CD14-positive monocyte (primary cell): Measurements from ENCODE around the gene AGAP1. TPM values are rescaled to one million over a fixed set of nuclear protein-coding genes. Genes with fewer than 3 reads are reported as not detected.
A peak's percentile ranks its signal among the peaks of the same experiment; 100 is the strongest.

Source experiments
- DNase-seq, 3 donors: peaks; one replicate each; pipeline ENCODE4 v3.0.0-alpha.2; 2011 to 2022
- H2AFZ ChIP-seq: 2 replicates; pipeline ENCODE4 v1.6.0; 2012; ENCODE audit warnings: mild to moderate bottlenecking, low read depth, low read length, inconsistent platforms; ENCODE audit not compliant: insufficient read depth, poor library complexity, severe bottlenecking
- H3K27ac ChIP-seq, 2 donors: 1 replicate in 1 of 2; 2 replicates in 1 of 2; pipeline ENCODE4 v1.5.1; 2012 to 2013; ENCODE audit warnings: low read length in 2 of 2, control low read depth in 1 of 2, inconsistent platforms in 1 of 2, low read depth in 1 of 2, mild to moderate bottlenecking in 1 of 2
- H3K27me3 ChIP-seq, 2 donors: one replicate each; pipeline versions ENCODE4 v1.6.0 to v1.6.1; 2011 to 2013; ENCODE audit warnings: low read length in 2 of 2; ENCODE audit not compliant: control insufficient read depth in 2 of 2, insufficient read depth in 2 of 2
- H3K36me3 ChIP-seq, 2 donors: replicated peaks in 1 of 2; 1 replicate in 1 of 2; 2 replicates in 1 of 2; pipeline versions ENCODE4 v1.5.1 to v1.6.1; 2012 to 2013; ENCODE audit warnings: low read length in 2 of 2, control low read depth in 1 of 2, inconsistent platforms in 1 of 2, mild to moderate bottlenecking in 1 of 2; ENCODE audit not compliant: insufficient read depth in 2 of 2, control insufficient read depth in 1 of 2
- H3K4me1 ChIP-seq, 2 donors: 1 replicate in 1 of 2; 2 replicates in 1 of 2; pipeline versions ENCODE4 v1.5.1 to v1.6.1; 2012 to 2013; ENCODE audit warnings: low read length in 2 of 2, control low read depth in 1 of 2, inconsistent platforms in 1 of 2, mild to moderate bottlenecking in 1 of 2, moderate library complexity in 1 of 2; ENCODE audit not compliant: insufficient read depth in 2 of 2, control insufficient read depth in 1 of 2
- H3K4me2 ChIP-seq: replicated peaks from 2 replicates; pipeline ENCODE3; 2012; ENCODE audit warnings: low read length, moderate library complexity, mild to moderate bottlenecking; ENCODE audit not compliant: poor library complexity, severe bottlenecking; ENCODE audit errors: extremely low read depth
- H3K4me3 ChIP-seq, 3 experiments: fragments of 200-600 bp in 1 of 3; sonication (generic) in 1 of 3; replicated peaks in 1 of 3; 1 replicate in 2 of 3; 2 replicates in 1 of 3; pipeline ENCODE4 v1.5.1; 2011 to 2013; ENCODE audit warnings: low read length in 3 of 3, mild to moderate bottlenecking in 3 of 3, control low read depth in 2 of 3, low read depth in 2 of 3, inconsistent platforms in 1 of 3, moderate library complexity in 1 of 3
- H3K79me2 ChIP-seq: 2 replicates; pipeline ENCODE4 v1.6.0; 2012; ENCODE audit warnings: mild to moderate bottlenecking, control low read depth, inconsistent platforms, low read length, moderate library complexity; ENCODE audit not compliant: insufficient read depth
- H3K9ac ChIP-seq: 2 replicates; pipeline ENCODE4 v1.6.0; 2017; ENCODE audit warnings: low read length, mild to moderate bottlenecking; ENCODE audit not compliant: insufficient read depth, poor library complexity, severe bottlenecking
- H3K9me3 ChIP-seq, 2 donors: replicated peaks in 1 of 2; 1 replicate in 1 of 2; 2 replicates in 1 of 2; pipeline versions ENCODE4 v1.5.1 to v1.6.1; 2012 to 2013; ENCODE audit warnings: low read length in 2 of 2, control low read depth in 1 of 2; ENCODE audit not compliant: control insufficient read depth in 1 of 2, insufficient read depth in 1 of 2
- H4K20me1 ChIP-seq: 2 replicates; pipeline ENCODE4 v1.6.0; 2012; ENCODE audit warnings: mild to moderate bottlenecking, low read length, control low read depth, moderate library complexity; ENCODE audit not compliant: insufficient read depth
- H3K27ac Mint-ChIP-seq, 7 donors: one replicate each; pipeline ENCODE4 v1.8.0; 2020; ENCODE audit warnings: mild to moderate bottlenecking in 7 of 7, mixed read lengths in 7 of 7, moderate library complexity in 6 of 7, inconsistent platforms in 2 of 7
- H3K27me3 Mint-ChIP-seq, 3 donors: one replicate each; pipeline ENCODE4 v1.8.0; 2021 to 2022; ENCODE audit warnings: low read depth in 3 of 3, mild to moderate bottlenecking in 3 of 3, mixed read lengths in 3 of 3, moderate library complexity in 3 of 3, inconsistent platforms in 1 of 3
- H3K36me3 Mint-ChIP-seq, 2 donors: one replicate each; pipeline ENCODE4 v1.8.0; 2020; ENCODE audit warnings: mixed read lengths in 2 of 2, inconsistent platforms in 1 of 2, mild to moderate bottlenecking in 1 of 2
- H3K4me1 Mint-ChIP-seq: one replicate; pipeline ENCODE4 v1.8.0; 2020; ENCODE audit warnings: mild to moderate bottlenecking, mixed read lengths
- H3K4me3 Mint-ChIP-seq, 2 donors: one replicate each; pipeline ENCODE4 v1.8.0; 2020; ENCODE audit warnings: mild to moderate bottlenecking in 2 of 2, mixed read lengths in 2 of 2, moderate library complexity in 1 of 2
- H3K9me3 Mint-ChIP-seq, 7 donors: one replicate each; pipeline ENCODE4 v1.8.0; 2020 to 2022; ENCODE audit warnings: mixed read lengths in 7 of 7, mild to moderate bottlenecking in 6 of 7, moderate library complexity in 6 of 7, inconsistent platforms in 2 of 7
- WGBS: methylation state at CpG from one replicate; pipeline ENCODE4 v1.1.5; 2013; ENCODE audit warnings: missing lambda C conversion rate; ENCODE audit not compliant: insufficient coverage; 5-methylcytosine and 5-hydroxymethylcytosine counted together
- intact Hi-C, 2 donors: fragments of 100-400 bp; cut with micrococcal nuclease; formaldehyde crosslinking; loops; one replicate each; pipeline versions ENCODE4 v1.15.0 to v1.15.1; 2023
- polyA plus RNA-seq, 3 donors: library from polyadenylated mRNA; depleted of rRNA in 1 of 3; unstranded in 2 of 3; stranded (reverse) in 1 of 3; fragments of 300-500 nt in 2 of 3; fragments of >200 nt in 1 of 3; fragmentation: Illumina TruSeq in 2 of 3; gene quantifications; 1 replicate in 2 of 3; 2 replicates in 1 of 3; pipeline ENCODE4 v1.2.3, GENCODE V29; 2012 to 2021
- TF ChIP-seq, protein P1 (sequence below): fragments of 200-600 bp; IDR thresholded peaks from one replicate; pipeline ENCODE4 v1.8.0; 2022; ENCODE audit warnings: antibody characterized with exemption, mild to moderate bottlenecking

Gene AGAP1
- polyA plus RNA-seq, 3 donors, result 0.12 TPM; not detected in 2

DNA sequence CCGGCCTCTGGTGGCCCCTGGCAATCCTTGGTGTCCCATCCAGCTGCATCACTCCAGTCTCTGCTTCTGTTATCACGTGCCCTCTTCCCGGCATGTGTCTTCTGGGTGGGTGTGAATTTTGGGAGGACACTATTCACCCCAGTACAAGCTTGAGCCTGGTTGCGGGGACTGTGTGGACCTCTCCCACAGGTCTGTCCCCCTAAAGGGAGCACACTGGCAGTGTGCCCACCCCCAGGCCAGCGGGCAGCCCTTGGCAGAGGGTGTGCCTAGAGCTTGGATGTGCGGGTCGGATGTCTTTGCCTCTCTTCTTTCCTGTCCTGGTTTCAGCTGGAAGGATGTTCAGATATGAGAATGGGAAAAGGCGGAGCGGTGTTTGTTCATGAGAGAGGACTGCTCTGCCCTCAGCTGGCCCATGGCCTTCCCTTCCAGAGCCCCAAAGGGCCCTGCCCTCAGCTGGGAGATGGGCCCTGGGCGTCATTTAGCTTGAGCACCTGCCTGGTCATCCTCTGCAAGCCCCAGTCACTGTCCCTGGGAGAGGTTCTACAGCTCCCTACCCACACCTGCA, 73.2 kb downstream of the AGAP1 start:
- no peak overlapping the region for H3K27ac ChIP-seq
- Mint-ChIP-seq H3K27ac (no peak overlapping the region), H3K27me3 (peaks cover 15 to 29% (median 20%) of the 10 kb centered on the region in 3 donors), H3K4me3 (peak overlapping the region in 1 of 2 donors; percentile 55), H3K4me1 (peaks cover 2% of the 10 kb centered on the region), H3K36me3 (no peaks in the 10 kb centered on the region), H3K9me3 (peaks cover 7 to 33% (median 21%) of the 10 kb centered on the region in 7 donors)
- TF ChIP-seq, protein P1, sequence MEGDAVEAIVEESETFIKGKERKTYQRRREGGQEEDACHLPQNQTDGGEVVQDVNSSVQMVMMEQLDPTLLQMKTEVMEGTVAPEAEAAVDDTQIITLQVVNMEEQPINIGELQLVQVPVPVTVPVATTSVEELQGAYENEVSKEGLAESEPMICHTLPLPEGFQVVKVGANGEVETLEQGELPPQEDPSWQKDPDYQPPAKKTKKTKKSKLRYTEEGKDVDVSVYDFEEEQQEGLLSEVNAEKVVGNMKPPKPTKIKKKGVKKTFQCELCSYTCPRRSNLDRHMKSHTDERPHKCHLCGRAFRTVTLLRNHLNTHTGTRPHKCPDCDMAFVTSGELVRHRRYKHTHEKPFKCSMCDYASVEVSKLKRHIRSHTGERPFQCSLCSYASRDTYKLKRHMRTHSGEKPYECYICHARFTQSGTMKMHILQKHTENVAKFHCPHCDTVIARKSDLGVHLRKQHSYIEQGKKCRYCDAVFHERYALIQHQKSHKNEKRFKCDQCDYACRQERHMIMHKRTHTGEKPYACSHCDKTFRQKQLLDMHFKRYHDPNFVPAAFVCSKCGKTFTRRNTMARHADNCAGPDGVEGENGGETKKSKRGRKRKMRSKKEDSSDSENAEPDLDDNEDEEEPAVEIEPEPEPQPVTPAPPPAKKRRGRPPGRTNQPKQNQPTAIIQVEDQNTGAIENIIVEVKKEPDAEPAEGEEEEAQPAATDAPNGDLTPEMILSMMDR, result no peak
- H3K9me3 ChIP-seq, result peaks cover 24 to 31% of the 10 kb centered on the region in 2 donors
- no peaks in the 10 kb centered on the region for H3K4me1 ChIP-seq
- intact Hi-C loops, result no loop called here
- no peak for DNase-seq
- no peaks in the 10 kb centered on the region for H4K20me1 ChIP-seq
- H3K4me2 ChIP-seq, result no peak overlapping the region
- H3K27me3 ChIP-seq, result peaks cover 0 to 6% of the 10 kb centered on the region in 2 donors
- no peaks in the 10 kb centered on the region for H3K36me3 ChIP-seq
- no peaks in the 10 kb centered on the region for H3K79me2 ChIP-seq
- H2AFZ ChIP-seq, result no peak overlapping the region
- WGBS, result 72% methylated on average over 4 of the region's 10 CpGs
- H3K4me3 ChIP-seq, result no peak overlapping the region
- H3K9ac ChIP-seq, result no peak overlapping the region

DNA sequence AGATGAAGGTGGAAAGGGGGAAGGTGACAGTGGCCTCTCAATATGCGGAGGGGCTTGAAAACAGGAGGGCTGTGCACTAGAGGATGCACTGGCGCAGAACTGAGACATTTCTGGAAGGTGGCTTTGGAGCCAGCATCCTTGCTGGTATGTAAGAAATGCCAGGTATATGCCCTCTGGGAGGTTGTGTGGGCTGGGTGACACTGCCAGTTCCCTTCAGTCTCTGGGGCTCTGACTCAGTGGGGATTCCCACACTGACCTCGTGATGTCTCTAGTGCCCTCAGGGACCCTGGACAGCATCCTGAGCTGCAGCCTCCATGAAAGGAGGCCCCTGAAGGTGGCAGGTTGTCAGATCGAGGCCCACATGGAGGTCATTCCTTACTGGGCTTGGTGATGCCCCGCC, 74.0 kb downstream of the AGAP1 start:
- H3K4me3 ChIP-seq, result no peak overlapping the region
- peaks cover 24 to 31% of the 10 kb centered on the region in 2 donors for H3K9me3 ChIP-seq
- no peaks in the 10 kb centered on the region for H3K79me2 ChIP-seq
- Mint-ChIP-seq H3K4me1 (peaks cover 2% of the 10 kb centered on the region), H3K27me3 (peaks cover 7 to 23% (median 18%) of the 10 kb centered on the region in 3 donors), H3K27ac (no peak overlapping the region), H3K9me3 (peaks cover 7 to 33% (median 21%) of the 10 kb centered on the region in 7 donors), H3K36me3 (no peaks in the 10 kb centered on the region), H3K4me3 (no peak overlapping the region)
- H2AFZ ChIP-seq, result no peak overlapping the region
- intact Hi-C loops, result no loop called here
- no peaks in the 10 kb centered on the region for H3K36me3 ChIP-seq
- TF ChIP-seq, protein P1, result no peak
- peaks cover 0 to 6% of the 10 kb centered on the region in 2 donors for H3K27me3 ChIP-seq
- WGBS, result 91% methylated on average over 5 of the region's 5 CpGs
- DNase-seq, result no peak
- no peaks in the 10 kb centered on the region for H4K20me1 ChIP-seq
- no peak overlapping the region for H3K9ac ChIP-seq
- no peaks in the 10 kb centered on the region for H3K4me1 ChIP-seq
- H3K4me2 ChIP-seq, result no peak overlapping the region
- no peak overlapping the region for H3K27ac ChIP-seq
